ENCODE data around the gene SPATA18. TPM values are rescaled to one million over a fixed set of nuclear protein-coding genes. Genes with fewer than 3 reads are reported as not detected.
A peak's percentile ranks its signal among the peaks of the same experiment; 100 is the strongest.

SPATA18 gene
- total RNA-seq, 4 donors from 2014 or later: 10.5 to 25.1 (median 13.7) TPM

DNA sequence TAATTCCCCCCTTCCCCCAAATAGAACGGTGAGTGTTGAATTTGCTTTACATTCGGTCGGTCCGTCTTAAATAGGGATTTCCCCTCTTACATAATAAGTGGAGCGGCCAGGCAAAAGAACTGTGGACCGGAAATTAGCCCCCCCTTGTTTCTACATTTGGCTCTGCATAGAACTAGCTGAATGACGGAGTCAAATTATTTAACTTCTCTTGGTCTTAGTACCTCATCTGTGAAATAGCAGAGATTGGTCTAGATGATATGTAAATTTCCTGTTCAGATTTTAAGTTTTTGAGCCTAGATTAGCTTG, 1.3 kb downstream of the SPATA18 start:
- no peaks in the 10 kb centered on the region for H3K36me3 ChIP-seq
- WGBS: 31% methylated on average over 7 of the region's 7 CpGs
- H3K9me3 ChIP-seq: no peaks in the 10 kb centered on the region
- DNase-seq (ENCODE audit: low spot score in 2 of 2): no peak
- peaks cover 19% of the 10 kb centered on the region for H3K4me1 ChIP-seq
- peaks cover 20% of the 10 kb centered on the region for H3K27me3 ChIP-seq
- H3K27ac ChIP-seq: no peak overlapping the region
- TF ChIP-seq POLR2AphosphoS5 (IDR thresholded peaks at IDR 0.05) (no peak), CTCF (IDR thresholded peaks at IDR 0.05) (no peak), POLR2A (IDR thresholded peaks at IDR 0.05) (no peak), EP300 (IDR thresholded peaks at IDR 0.05) (no peak)
- H3K4me3 ChIP-seq: peak overlapping the region; percentile 55

DNA sequence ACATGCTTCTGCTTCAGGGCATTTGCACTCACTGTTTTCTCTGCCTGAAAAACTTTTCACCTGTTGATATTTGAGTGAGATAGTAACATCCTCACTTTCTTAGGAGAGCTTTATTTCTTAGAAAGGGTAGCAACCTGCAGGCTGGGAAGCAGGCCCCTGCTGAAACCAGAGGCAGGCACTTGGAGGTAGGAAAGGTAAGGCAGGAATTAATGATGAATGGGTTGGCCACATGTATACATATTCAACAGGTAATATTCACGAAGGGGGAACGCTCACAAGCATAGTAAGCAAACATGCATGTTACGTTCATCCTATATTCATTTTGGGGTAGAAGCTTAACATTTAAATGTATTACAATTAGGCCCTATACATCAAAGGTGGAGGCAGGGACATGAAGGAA, 3.1 kb downstream of the SPATA18 start:
- Histone ChIP-seq H3K36me3 (no peaks in the 10 kb centered on the region), H3K27me3 (peaks cover 11% of the 10 kb centered on the region), H3K9me3 (no peaks in the 10 kb centered on the region), H3K4me1 (peaks cover 33% of the 10 kb centered on the region), H3K27ac (no peak overlapping the region), H3K4me3 (no peak overlapping the region)
- TF ChIP-seq POLR2A (IDR thresholded peaks at IDR 0.05) (no peak), EP300 (IDR thresholded peaks at IDR 0.05) (no peak), CTCF (IDR thresholded peaks at IDR 0.05) (no peak), POLR2AphosphoS5 (IDR thresholded peaks at IDR 0.05) (no peak)
- DNase-seq (ENCODE audit: low spot score in 2 of 2): no peak
- WGBS: 88% methylated on average over 3 of the region's 3 CpGs

DNA sequence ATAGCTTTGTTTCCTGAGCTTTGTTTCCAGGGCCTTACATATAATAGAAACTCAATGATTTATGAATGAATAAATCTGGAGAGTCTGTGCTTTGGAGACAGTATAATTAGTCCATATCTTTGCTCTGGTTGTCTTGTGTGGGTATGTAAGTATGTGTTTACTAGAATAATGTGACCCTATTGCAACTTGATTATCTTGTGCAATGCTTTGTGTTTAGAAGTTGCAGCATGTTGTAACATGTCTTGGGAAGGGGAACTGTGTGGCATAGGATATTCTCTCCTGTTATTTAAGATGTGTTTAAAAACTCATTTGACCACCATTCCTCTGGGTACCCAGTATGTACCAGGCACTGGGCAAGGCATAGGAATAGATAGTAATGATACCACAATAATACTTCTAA, 6.1 kb downstream of the SPATA18 start:
- no peaks in the 10 kb centered on the region for H3K9me3 ChIP-seq

DNA sequence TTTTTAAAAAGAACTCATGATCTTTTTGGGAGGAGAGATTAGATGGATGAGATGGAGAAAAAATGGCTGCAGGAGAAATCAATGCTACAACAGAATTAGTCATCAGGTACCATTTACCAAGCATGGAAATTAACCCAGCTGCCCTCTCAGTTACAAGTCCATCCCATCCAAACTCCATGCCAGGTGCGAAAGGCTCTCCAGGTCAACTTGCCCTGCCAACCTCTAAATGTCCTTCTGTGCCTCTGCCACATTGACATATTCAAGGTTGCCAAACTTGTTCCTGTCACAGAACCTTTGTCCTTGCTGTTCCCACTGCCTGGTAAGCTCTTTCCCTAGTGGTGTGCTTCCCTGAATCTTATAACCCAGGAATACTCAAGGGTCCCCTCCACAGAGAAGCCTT, 7.2 kb downstream of the SPATA18 start:
- WGBS: 82% methylated on average over 1 of the region's 1 CpG
- Histone ChIP-seq H3K4me3 (no peak overlapping the region), H3K36me3 (no peaks in the 10 kb centered on the region), H3K27me3 (no peaks in the 10 kb centered on the region), H3K9me3 (no peaks in the 10 kb centered on the region), H3K27ac (no peak overlapping the region), H3K4me1 (peaks cover 17% of the 10 kb centered on the region)
- no peak for DNase-seq (ENCODE audit: low spot score in 2 of 2)
- no peak for TF ChIP-seq POLR2AphosphoS5 (IDR thresholded peaks at IDR 0.05)
- TF ChIP-seq EP300 (IDR thresholded peaks at IDR 0.05): no peak
- no peak for TF ChIP-seq CTCF (IDR thresholded peaks at IDR 0.05)
- TF ChIP-seq POLR2A (IDR thresholded peaks at IDR 0.05): no peak

More for the DNA sequence above, 6.1 kb downstream of the SPATA18 start:
- Histone ChIP-seq H3K27me3 (peaks cover 2% of the 10 kb centered on the region), H3K4me3 (no peak overlapping the region), H3K4me1 (peaks cover 21% of the 10 kb centered on the region), H3K36me3 (no peaks in the 10 kb centered on the region), H3K27ac (no peak overlapping the region)
- no peak for DNase-seq (ENCODE audit: low spot score in 2 of 2)
- TF ChIP-seq POLR2AphosphoS5 (IDR thresholded peaks at IDR 0.05): no peak

DNA sequence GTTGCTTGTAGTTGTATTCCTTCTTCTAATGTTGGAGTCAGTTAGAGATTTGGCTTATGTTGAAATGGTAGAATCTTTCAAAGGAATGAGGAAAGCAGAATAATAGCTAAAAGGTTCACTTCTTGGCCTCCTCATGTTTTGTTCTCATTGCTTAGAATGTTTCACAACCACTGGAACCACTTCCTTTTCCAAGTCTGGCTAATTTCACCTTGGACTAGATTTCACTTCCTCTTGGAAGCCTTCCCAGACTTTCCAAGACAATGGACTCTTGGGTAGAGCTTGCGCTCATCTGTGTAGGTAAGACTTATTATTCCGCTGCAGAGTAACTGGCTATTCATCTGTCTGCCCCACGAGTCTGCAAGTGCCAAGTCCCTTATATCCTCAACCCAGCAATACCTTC, 8.3 kb downstream of the SPATA18 start:
- Histone ChIP-seq H3K9me3 (no peaks in the 10 kb centered on the region), H3K27ac (no peak overlapping the region), H3K36me3 (no peaks in the 10 kb centered on the region), H3K4me1 (peaks cover 17% of the 10 kb centered on the region), H3K4me3 (no peak overlapping the region), H3K27me3 (no peaks in the 10 kb centered on the region)
- 56% methylated on average over 3 of the region's 3 CpGs for WGBS
- TF ChIP-seq POLR2A (IDR thresholded peaks at IDR 0.05) (no peak), CTCF (IDR thresholded peaks at IDR 0.05) (no peak), POLR2AphosphoS5 (IDR thresholded peaks at IDR 0.05) (no peak), EP300 (IDR thresholded peaks at IDR 0.05) (no peak)
- no peak for DNase-seq (ENCODE audit: low spot score in 2 of 2)

DNA sequence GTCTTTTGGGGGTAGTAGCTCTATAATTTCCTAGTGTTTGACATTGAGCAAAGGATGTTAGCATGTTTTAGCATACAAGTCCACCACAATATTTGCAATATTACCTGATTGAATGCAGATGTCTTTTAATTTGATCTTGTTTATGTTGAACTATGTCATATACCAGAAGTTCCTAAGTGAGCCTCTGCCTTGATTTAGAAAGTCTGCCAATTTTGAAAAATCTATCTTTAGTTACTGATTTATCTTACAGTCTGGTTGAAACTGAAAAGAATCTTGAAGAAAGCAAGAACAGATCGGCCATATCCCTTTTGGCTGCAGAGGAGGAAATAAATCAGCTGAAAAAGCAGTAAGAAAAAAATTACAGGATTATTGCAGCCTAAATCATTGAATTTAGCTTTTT, 18.5 kb downstream of the SPATA18 start:
- no peak overlapping the region for H3K4me3 ChIP-seq
- no peak for TF ChIP-seq EP300 (IDR thresholded peaks at IDR 0.05)
- no peak for TF ChIP-seq POLR2AphosphoS5 (IDR thresholded peaks at IDR 0.05)
- TF ChIP-seq POLR2A (IDR thresholded peaks at IDR 0.05): no peak
- TF ChIP-seq CTCF (IDR thresholded peaks at IDR 0.05): no peak
- H3K36me3 ChIP-seq: no peaks in the 10 kb centered on the region
- no peaks in the 10 kb centered on the region for H3K27me3 ChIP-seq
- WGBS: 76% methylated on average over 1 of the region's 1 CpG
- no peak for DNase-seq (ENCODE audit: low spot score in 2 of 2)
- no peaks in the 10 kb centered on the region for H3K9me3 ChIP-seq
- H3K4me1 ChIP-seq: no peaks in the 10 kb centered on the region
- no peak overlapping the region for H3K27ac ChIP-seq
